Activated effector memory CD4-positive, alpha-beta T cell treated with anti-CD3 and anti-CD28 coated beads, Interleukin-2, amount 50 U/mL, for 16 hours (primary cell): Measurements from ENCODE around the gene LARP6.

Experiments
- DNase-seq: peaks from one replicate; pipeline ENCODE4 v3.0.0-alpha.2; 2020

Gene LARP6

DNA sequence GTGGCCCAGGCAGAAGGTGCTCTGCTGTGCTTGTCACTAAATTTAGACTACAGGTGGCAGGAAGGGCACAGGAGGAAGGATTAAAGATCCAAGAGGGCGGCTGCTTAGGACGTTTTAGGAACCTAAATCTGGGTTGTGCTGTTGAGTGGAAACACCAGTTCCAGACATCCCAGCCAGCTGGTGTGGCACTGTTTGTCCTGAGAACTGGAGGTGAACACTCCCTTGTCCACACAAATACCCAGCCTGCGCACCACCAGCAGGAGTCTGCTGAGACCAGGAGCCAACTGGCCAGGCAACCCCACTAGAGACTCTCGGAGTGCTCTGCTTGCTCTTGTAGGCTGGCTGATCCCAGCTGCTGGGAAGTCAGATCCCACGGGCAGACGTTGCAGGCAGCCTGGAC lies 60.3 kb downstream of the LARP6 start:
- no peak for DNase-seq

DNA sequence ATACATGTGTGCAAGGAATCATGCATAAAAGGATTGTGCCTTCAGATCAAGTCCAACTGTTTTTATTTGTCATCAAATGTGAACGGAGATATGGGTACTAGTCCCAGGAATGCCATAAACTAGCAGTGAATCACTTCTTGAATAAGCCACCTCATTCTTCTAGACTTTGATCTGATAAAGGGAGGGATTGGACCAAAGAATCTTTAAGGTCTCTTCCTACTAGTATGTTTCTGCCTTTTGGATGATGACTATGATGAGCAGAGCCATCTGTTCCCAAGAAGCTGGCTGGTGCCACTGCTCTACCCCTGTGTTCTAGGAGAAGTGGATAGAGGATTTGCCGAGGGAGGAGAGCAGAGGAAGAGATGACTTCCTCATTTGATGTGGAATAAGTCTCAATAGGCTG lies 61.8 kb downstream of the LARP6 start:
- no peak for DNase-seq

- DNase-seq: no peak
Observed at GRCh38 chr15:70791259-70791658, 62.7 kb downstream of the LARP6 start.

DNA sequence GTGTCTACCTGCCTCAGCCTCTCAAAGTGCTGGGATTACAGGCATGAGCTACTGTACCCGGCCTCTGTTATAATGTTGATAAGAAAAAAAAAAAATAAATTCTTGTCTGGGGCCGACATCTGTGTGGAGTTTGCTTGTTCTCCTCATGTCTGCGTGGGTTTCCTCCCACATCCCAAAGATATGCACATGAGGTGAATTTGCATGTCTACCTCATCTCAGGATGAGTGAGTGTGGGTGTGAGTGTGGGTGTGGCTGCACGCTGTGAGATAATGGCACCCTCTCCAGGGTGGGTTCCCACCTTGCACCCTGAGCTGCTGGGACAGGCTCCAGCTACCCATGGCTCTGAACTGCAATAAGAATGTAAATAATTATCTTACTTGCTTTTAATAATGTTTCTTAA lies 64.7 kb downstream of the LARP6 start:
- DNase-seq: no peak

DNA sequence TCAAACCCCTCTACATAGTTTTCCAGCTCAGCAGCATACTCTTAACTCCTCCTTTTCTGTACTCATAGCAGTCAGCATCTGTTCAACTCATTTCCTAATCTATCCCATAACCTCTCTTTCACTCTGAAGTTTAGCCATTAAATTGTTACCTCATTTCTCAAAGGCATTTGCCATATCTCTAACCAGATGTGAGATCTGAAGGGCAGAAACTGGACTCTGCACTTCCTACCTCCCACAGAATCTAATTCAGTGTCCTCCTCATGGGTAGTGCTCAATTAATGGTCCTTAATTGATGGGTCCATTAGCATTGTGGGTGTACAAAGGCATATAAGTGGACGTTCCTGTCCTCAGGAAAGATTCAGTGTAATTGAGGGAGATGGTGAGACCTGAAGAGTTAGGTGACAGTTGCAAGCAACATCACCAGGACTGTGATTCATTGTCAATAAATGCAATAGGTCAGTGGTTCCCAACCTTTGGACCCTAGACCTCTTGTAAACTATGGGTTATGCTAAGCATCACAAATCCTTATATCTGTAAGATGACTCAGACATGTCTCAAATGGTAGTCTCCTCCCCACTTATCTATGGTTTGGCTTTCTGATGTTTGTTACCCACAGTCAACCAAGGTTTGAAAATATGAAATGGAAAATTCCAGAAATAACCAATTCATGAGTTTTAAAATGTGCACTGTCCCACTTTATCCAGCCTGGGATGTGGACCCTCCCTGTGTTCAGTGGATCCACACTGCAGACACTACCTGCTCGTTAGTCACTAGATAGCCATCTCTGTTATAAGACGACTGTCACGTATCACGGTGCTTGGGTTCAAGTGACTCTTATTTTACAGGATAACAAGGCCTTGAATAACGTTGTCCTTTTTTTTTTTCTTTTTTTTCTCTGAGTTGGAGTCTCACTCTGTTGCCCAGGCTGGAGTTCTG lies 65.6 kb downstream of the LARP6 start:
- no peak for DNase-seq

DNA sequence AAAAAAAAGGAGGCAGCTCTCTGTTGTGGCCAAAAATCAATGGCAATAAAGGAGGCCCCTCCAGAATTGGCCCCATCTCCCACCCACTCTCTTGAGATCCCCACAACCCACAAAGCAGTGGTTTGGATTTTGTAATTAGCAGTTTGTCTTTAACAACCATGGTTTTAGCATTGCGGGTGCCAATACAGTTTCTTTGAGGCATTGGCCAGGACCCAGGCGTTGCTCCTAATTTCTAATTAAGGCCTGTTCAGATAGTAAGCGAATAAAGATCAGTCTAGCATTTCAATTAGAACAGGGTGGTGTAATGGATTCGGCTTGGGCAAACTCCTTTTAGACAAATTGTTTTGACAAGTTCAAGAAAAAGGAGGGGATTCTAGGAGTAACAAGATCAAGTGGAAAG lies 67.0 kb downstream of the LARP6 start:
- no peak for DNase-seq

DNA sequence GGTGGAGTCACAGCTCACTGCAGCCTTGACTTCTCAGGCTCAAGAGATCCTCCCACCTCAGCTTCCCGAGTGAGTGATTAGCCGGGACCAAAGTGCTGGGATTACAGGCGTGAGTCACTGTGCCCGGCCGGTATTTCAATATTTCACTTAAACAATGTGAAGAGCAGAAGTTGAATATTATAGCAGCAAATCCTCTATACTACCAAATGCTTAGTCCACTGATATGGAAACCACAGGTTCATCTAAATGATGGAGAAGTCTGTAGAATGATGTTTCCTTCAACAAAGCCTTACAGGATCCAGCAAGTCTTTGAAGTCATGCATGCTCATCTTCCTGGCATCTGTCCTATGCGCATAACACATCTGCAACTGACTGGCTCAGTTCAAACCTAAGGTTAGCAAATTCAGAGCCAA lies 70.3 kb downstream of the LARP6 start:
- no peak for DNase-seq

DNA sequence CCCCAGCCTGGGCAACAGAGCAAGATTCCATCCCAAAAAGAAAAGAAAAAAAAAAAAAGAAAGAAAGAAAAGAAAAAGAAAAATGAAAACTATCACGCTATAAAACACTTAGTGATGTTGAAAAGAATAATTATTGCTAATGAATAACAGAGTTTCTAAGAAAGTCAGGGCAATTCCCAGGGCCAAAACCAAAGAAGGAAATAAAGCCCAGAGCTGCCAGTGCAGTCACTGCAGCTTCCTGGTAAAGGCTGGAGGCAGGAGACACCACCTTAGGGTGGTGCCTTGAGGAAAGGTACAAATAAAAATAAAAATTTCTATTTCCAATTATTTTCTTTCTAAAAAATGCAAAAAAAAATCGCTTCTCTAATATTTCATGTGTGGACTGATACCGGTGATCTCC lies 70.9 kb downstream of the LARP6 start:
- DNase-seq: no peak

DNA sequence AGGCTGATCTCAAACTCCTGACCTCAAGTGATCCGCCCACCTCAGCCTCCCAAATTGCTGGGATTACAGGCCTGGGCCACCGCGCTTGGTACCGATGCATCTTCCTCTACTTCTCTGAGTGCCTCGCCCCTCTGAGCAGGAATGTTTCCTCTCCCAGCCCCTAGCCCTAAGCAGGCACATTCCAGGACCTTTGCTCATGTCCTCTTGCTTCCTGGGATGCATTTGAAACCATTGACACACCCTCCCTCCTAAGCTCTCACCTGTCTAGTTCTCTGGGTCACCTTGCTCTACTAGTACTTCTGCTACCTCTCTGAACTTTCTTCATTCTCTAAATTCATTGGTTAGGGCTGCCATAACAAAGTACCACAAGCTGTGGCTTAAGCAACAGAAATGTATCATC lies 72.7 kb downstream of the LARP6 start:
- no peak for DNase-seq
